ENCODE data around the gene RCBTB2.

- TF ChIP-seq POLR2AphosphoS5 (IDR thresholded peaks at IDR 0.05; ENCODE audit: low read depth, low read length) (no peak), REST (IDR thresholded peaks at IDR 0.05; ENCODE audit: insufficient read depth in 1 of 2, low read depth in 2 of 2, low read length in 2 of 2) (no peak), TAF1 (IDR thresholded peaks at IDR 0.05; ENCODE audit: borderline replicate concordance, insufficient read depth, low read length) (no peak)
Observed at GRCh38 chr13:48456546-48456945, 76.3 kb downstream of the RCBTB2 start.
